Measurements from ENCODE around the gene HSF2.

DNA sequence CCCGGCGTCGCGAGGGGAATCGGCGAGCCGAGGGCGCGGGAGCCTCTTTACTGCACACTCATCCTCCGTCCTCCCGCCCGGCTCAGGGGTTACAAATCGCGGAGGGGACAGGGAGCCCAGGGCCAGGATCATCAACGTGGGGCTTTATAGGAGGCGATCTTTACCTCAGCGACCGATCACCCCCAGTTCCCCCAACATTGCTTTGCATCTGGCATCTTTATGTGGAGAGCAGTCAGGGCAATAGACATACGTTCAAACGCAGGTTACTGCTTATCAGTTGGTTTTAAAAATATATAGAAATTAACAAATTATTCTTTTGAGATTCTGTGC, 634 bp downstream of the HSF2 start:
- TF ChIP-seq EZH2phosphoT487 (IDR thresholded peaks at IDR 0.05; ENCODE audit: borderline replicate concordance) (no peak), ZFX (IDR thresholded peaks at IDR 0.05) (peak; percentile 67; the same call in 1 of the 2 replicates), JUND (IDR thresholded peaks at IDR 0.05) (no peak), SIN3A (IDR thresholded peaks at IDR 0.05; ENCODE audit: low read depth) (no peak), POLR2AphosphoS5 (IDR thresholded peaks at IDR 0.05; ENCODE audit: low read depth, low read length) (no peak), POLR2A (IDR thresholded peaks at IDR 0.05; ENCODE audit: borderline replicate concordance, extremely low read depth, insufficient read depth, insufficient read length) (no peak), RAD21 (IDR thresholded peaks at IDR 0.05; ENCODE audit: low read depth) (no peak), EGR1 (IDR thresholded peaks at IDR 0.05; ENCODE audit: low read depth) (no peak), FOSL1 (IDR thresholded peaks at IDR 0.05; ENCODE audit: low read depth) (no peak)
- TF ChIP-seq, protein P1, sequence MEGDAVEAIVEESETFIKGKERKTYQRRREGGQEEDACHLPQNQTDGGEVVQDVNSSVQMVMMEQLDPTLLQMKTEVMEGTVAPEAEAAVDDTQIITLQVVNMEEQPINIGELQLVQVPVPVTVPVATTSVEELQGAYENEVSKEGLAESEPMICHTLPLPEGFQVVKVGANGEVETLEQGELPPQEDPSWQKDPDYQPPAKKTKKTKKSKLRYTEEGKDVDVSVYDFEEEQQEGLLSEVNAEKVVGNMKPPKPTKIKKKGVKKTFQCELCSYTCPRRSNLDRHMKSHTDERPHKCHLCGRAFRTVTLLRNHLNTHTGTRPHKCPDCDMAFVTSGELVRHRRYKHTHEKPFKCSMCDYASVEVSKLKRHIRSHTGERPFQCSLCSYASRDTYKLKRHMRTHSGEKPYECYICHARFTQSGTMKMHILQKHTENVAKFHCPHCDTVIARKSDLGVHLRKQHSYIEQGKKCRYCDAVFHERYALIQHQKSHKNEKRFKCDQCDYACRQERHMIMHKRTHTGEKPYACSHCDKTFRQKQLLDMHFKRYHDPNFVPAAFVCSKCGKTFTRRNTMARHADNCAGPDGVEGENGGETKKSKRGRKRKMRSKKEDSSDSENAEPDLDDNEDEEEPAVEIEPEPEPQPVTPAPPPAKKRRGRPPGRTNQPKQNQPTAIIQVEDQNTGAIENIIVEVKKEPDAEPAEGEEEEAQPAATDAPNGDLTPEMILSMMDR (IDR thresholded peaks at IDR 0.05 in 2 of 3, conservative IDR thresholded peaks at IDR 0.05 in 1 of 3; ENCODE audit: borderline replicate concordance in 1 of 3, insufficient read depth in 1 of 3, low read depth in 2 of 3, low read length in 2 of 3): no peak

Measured in HCT116 (cell line).